Fibroblast of skin of right biceps (primary cell): ENCODE measurements around the gene CITED2.
"Not testable (repeated sequence)": the region's sequence is repeated elsewhere in the genome, so short reads cannot be mapped to it uniquely, and the experiment has no call there.

ENCODE experiments used
- DNase-seq: peaks from one replicate; pipeline ENCODE4 v3.0.0-alpha.2; 2013

Gene CITED2, protein sequence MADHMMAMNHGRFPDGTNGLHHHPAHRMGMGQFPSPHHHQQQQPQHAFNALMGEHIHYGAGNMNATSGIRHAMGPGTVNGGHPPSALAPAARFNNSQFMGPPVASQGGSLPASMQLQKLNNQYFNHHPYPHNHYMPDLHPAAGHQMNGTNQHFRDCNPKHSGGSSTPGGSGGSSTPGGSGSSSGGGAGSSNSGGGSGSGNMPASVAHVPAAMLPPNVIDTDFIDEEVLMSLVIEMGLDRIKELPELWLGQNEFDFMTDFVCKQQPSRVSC

DNA sequence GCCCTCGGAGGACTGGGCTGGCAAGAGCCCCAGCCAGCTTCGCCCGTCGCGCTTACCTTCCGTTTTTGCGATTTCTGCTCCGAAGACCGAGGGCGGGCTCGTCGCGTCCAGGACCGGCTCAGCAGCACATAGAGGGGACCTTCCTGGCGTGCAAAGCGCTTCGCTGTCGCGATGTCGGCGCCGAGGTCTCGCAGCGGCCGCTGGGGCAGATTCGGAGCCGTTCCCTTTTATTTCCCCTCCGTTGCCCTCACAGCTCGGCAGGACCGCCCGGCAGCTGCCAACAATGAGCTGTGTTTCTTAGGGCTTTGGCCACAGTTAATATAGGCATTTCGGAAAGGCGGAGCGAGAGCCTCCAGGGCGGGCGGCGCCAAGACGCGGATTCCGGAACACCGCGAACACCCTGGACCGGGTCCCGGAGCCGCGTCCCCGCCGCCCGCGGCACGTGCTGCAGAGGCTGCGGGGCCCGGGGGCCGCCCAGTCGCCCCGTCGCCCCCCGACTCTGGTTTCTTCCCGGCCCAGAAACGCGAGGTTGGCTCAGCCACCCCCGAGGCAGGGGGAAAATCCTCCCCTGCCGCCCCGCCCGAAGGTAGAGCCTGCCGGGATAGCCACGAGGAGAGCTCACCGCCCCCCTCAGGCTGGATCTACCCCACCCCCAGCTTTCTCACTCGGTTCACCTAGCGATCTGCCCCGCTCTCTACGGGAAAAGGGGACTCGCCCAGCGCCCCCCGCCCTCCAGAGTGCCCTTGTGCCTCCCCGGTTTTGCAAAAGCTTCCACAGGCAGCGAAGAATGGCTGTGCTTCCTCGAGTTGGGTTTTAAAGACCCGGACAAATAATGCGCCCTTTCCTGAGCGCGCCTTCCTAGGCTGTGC is at the start of gene CITED2:
Gene CITED2, minus strand, starts transcription at position 292 of the 869 bp plus-strand sequence. CDS start 704 bp downstream, outside the sequence.
- DNase-seq, result peak; percentile 98

DNA sequence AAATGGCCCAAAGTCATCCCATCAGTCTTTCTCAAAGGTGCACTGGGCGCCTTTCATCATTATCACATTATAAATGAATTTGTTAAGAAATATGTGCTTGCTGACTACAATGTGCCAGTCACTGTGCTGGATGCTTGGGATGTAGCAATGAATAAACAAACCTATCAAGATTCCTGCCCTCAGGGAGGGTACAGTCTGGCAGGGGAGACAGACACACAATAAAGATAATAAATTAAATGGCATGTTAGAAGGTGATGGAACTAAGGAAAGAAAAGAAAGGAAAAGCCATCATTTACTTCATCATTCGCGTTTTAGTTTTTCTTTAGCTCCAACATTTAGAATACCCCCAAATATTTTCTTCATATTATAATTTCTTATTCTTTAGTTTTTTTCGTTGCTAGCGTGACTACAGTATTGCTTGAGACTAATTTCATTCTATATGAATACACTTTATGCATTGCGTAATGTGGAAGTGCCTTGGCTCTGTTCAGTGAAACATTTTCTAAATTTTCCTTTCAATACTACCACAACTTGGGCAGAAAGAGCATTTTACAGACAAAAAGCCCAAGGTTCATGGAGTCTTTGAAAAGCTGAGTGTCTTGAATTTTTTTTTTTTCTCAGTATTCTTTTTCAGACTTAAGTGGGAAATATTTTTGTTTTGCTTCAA is 48.7 kb upstream of the CITED2 start:
- no peak for DNase-seq

DNA sequence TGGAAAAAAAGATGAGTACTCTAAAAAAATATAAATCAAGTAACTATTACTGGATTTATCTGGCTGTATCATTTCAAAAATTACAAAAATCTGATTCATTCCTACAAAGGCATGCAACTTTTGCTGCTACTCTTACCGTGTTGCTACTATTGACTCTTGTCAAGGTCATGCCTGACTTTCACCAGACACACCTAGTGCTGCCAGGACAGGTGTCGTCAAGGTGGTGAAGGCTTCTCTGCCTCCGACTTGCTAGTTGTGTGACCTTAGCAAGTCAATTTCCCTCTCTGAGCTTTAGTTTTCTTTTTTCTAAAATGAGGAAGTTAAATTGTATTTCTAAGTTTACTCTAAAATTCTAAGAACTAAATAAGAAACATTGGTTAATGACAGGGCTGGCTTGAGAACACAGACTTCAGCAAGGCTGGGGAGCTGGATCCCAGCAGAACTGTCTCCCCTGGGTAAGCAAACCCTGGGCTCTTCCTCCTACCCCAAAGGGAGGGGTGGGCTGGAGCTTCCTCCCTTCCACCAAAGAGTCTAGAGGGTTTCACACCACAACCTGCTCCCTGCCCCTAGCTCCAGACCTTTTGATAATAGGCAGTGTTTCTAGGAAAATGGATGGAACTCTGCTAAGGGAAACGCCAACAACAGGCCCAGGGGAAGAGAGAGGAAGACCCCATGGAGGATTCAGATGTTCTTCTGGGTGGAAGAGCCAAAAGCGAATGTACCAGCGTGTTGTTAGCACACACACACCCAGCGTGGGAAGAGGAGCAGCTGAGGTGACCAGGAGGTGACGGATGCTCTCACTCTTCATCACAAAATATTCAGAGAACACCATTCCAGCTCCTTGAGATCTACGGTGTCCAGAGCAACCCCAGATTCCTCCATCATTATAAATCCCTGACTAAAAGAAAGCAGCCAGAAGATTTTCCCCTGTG is 47.9 kb upstream of the CITED2 start:
- DNase-seq, result no peak

DNA sequence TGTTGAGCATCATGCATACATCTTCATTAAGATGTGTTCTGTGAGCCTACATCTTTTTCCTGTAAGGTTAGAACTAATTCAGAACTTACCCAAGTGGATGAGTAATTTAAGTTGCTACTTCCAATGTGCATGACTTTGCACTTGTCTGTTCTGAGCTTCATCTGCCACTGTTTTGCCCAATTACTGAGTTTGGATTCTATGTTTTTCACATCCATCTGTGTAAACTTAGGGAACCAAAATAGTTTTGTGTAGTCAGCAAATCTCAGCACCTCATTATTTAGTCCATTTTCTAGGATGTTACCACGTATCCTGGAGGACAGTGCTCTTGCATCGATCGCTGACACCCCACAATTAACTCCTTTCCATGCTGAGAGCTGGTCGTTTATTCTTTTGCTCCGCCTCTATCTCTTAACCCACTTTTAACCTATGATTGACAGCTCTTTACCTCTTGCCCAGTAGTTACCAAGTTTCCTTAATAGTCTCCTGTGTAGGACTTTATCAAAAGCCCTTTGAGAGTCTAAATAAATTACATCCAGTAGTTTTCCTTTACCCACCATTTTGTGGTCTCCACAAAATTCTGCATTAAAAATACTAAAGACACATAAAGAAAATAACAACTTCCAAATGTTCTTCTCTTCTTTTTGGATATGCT is 44.2 kb upstream of the CITED2 start:
- DNase-seq, result no peak

DNA sequence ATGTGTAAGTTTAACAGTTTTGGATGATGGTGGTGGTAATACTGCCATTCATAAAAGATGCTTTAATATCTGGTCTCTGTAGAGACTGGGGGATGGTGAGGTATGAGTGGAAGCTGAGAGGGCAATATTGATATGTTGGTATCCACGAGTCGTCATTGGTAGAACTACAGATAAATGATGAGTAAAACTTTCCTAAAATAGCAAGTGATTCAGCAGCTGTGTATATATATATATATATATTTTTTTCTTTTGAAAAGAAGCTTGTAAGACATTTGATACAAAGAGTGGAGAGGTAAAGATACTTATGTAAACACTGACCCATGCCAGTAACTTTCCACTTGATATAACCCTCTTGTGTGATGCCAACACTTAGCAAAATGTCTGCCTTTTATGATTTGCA is 41.7 kb upstream of the CITED2 start:
- DNase-seq, result peak; percentile 30

DNA sequence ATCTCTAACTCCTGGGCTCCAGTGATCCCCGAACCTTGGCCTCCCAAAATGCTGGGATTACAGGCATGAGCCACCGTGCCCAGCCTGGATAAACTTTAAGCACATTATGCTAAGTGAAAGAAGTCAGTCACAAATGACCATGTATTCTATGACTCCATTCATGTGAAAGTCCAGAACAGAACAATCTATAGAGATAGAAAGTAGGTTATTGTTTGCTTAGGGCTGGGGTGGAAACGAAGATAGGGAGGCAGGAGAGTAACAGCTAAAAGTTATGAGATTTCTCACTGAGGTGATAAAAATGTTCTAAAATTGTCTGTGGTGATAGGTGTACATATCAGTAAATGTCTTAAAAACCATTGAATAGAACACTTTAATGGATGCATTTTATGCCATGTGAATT is 40.9 kb upstream of the CITED2 start:
- no peak for DNase-seq

DNA sequence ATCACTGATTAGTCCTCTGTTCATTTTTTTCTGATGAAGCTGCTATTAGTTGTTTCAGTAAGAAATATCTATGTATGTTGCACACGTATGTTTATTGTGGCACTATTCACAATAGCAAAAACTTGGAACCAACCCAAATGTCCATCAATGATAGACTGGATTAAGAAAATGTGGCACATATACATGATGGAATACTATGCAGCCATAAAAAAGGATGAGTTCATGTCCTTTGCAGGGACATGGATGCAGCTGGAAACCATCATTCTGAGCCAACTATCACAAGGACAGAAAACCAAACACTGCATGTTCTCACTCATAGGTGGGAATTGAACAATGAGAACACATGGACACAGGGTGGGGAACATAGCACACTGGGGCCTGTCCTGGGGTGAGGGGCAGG is 37.7 kb upstream of the CITED2 start:
- DNase-seq, result not testable (repeated sequence)

DNA sequence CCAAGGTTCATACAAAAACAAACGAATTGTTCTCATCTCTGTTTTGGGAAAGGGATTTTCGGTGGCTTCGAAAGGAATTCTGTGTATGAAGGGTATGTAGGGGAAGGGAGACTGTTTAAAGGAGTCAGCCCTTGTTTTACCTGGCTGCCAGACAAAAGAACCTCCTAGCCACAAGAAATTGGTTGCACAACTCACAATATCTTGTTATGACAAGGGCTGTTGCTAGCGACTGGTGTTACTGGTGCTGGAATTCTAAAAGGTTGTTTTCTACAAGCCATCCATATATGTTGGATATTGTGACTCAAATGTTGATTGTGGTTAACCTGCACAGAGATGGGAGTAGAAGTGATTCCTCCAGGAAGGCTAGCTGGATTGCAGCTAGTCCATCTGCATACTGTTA is 34.6 kb upstream of the CITED2 start:
- peak; percentile 93 for DNase-seq

DNA sequence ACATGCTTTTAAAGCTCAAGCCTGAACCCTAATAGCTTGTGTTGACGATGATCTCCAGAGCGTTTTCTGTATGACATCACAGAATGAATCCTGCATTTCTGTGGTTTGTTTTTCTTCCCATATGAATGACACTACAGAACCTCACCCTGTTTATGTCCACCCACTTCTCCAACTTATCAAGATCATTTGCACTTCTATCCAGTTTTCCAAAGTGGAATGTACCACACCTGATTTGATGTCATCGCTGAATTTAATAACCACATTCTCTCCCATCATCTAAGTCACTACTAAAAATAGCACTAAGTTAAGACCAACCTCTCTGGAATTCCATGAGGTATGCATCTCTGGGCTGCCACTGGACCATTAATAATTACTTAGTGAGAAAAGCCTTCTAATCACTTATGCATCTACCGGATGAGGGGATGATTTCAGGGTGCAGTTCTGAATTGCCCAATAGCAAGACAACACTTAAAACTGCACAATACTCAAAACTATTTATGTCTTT is 33.3 kb upstream of the CITED2 start:
- DNase-seq, result peak; percentile 99

DNA sequence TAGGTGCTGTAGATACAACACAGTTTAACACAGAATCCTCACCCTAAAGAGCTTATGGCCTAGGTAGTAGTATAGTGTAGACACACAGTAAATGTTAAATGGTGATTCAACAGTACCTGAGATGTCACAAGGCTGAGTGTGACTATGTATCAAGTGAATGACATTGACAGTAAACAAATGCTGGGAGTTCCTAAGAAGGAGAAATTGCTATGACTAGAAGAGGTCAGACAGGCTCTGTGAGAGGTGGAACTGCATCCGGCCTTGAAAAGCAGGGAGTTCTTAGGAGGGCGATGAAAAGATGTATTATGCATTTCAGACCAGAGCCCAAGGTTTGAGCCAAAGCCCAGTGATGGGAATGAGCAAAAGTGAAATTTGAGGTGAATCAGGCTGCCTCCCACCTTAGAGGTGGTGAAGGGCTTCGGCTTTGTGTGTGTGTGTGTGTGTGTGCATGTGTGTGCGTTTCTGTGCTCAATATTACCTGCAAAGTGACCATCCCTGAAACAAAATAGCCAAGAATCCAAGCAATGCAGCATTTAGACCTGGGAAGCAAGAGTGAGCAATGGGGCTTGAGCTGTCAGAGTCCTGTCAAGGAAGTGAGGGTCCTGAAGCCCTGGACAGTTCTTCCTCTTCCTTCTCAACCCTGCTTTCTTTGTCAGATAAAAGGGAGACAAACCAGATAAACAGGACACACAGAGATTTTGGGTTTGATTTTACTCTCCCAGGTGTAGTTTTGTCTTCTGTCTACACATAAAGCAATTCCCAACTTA is 32.3 kb upstream of the CITED2 start:
- DNase-seq, result peak; percentile 19

DNA sequence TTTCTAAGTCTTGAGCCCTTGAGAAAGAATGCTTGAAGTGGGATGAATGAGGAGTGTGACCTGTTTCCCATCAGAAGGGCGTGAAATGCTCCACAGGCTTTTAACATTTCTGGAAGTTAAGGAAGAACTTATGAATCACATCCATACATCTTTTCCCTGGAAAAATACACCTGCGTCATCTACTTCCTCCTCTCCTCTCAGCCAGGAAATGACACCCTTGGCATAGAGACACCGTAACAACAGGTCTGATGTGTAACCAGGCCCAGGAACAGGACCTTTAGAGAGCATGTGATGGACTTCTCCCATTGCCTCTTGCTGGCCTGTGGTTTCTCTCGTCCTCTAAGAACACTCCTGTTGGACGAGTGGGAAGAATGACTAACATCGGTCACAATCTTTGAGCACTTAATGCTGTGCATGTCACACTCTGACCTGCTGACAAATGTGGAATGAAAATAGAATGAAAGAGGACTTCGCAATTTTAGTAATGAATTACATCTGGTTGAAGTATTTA is 28.5 kb upstream of the CITED2 start:
- DNase-seq, result peak; percentile 95

DNA sequence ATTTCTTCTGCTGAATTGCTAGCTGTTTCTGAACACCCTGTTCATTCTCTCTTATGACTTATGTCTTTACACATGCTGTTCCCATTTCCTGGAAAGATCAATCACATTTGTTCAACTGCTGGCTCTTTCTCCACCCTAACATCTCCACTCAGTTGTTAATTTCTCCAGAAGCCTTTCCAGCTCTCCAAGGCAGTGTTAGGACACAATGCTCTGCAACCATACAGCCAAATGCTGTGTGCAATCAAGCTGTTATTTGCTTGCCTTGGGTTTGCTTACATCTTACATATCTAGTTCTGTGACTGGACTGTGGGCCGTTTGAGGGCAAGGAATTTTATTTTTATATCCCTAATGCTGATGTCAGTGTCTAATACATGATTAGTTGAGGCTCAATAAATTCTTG is 24.2 kb upstream of the CITED2 start:
- peak; percentile 17 for DNase-seq

DNA sequence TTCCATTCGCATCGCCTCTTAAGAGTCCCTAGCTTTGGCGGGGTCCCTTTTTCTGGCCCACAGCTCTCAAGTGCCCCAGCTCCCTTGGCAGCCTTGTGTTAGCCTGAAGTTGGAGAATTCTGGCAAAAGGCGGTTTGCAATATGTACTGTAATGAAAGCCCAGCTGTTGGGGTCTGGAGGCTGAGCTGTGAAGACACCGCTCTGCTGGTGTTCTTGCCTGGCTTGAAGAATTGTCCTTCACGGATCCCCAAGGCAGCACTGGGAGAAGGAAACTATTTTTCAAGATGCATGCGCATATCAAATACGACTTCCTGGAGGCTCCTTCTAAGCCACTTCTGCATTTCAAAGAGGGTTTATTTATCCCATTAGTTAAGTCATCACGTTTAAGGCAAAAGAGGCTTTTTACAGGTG is 21.4 kb upstream of the CITED2 start:
- DNase-seq, result no peak

DNA sequence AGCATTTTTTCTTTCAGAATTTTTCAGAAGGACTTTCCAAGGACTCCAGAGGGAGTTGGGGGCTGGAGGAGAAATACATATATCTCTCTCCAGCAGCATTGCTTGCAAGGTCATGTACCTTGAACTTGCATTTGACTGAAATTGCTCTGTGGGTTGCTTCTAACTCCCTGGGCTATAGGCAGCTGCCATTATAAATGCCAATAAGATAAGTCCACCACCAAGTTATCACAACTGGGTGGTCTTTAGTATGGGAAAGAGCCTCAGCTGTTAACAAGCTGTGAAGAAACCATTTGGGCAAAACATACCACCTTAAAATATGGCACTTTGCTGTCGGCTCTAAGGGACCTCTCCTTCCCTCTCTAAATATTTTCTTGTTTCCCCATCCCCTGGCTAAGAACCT is 20.9 kb upstream of the CITED2 start:
- peak; percentile 17 for DNase-seq

DNA sequence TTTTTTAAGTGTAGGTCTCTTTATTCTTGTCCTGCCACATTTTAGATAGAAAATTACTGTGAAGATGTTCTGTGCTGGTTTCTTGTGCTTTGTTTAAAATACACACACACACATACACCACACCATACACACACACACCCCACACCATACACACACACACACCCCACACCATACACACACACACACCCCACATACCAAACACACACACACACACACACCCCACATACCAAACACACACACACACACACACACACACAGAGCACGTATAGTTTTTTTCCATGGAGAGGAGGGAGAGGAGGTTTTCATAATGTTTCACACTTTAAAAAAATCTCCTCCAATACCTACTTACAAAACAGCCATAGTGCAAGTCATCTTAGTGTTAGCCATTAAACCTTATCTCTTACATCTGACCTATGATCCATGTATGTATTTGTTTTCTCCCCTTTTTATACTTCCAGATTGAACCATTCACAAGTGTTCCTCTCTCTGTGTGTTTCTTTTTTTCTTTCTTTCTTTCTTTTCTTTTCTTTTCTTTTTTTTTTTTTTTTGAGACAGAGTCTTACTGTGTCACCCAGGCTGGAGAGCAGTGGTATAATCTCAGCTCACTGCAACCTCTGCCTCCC is 19.7 kb upstream of the CITED2 start:
- no peak for DNase-seq

DNA sequence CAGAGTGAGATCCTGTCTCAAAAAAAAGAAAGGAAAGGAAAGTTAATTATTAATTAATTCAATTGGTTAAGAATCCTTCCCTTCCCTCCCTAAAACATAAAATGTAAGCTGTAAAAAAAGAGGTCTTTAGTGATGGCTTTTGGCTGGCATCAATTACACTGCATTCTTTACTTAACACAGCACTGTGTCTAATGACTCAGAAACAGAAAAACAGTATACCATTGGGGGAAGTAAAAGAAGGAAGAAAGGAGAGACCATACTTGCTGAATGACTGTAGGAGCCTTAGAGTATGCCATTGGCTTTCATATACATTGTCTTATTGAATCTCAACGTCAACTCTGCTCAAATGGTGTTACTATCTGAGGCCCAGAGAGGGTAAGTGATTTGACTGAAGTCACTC is 18.3 kb upstream of the CITED2 start:
- DNase-seq, result peak; percentile 83

DNA sequence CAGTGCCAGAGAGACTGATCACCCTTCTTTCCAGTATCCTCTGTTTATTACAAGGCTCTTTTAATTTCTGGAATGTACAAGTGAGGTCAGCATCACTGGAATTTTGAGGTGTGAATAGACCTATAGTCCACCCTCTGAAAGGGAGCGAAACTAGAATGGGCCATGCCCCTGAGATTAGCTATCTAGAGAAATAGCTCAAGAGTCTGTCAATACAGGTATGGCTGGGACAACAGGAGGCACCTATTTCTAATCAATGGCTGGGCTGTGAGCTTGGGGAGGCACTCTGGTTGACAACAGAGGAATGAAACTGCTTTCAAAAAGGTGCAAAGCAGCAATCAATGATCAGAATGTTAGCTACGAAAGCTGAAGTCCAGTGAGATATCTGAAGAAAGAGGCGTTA is 17.3 kb upstream of the CITED2 start:
- DNase-seq, result no peak

DNA sequence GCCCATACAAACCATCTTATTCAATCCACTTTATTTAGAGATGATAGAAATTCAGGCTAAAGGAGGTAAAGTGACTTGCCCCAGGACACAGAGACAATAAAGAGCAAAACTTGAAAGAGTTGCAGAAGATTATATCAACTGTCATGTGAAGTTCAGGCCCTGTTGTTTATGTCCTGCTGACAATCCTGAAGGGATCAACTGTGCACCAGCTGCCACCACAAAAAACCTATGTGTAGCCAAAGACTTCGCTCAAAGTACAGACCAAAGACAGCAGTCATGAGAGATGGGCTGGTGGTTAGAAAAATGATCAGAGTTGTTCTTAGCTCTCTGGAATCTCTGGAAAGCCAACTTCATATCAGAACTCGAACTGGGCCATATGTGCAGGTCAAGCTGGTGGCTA is 16.0 kb upstream of the CITED2 start:
- no peak for DNase-seq

DNA sequence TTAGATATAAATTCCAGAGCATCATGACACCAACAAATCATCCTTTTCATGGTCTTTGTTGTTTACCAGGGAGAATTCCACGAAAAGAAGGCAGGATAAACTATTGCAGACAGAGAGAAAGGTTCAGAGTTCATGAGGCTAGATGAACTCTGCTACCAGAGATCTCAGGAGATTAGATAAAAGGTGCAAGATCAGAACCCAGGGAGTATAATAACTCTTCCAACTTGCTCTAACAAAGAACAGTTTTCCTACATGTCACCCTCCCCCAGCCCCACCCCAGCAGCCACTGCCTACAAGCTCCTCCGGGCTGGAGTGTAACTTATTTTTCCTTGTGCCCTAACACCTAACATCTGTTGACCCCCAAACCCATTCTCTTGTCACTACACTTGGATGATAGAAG is 13.9 kb upstream of the CITED2 start:
- DNase-seq, result no peak

DNA sequence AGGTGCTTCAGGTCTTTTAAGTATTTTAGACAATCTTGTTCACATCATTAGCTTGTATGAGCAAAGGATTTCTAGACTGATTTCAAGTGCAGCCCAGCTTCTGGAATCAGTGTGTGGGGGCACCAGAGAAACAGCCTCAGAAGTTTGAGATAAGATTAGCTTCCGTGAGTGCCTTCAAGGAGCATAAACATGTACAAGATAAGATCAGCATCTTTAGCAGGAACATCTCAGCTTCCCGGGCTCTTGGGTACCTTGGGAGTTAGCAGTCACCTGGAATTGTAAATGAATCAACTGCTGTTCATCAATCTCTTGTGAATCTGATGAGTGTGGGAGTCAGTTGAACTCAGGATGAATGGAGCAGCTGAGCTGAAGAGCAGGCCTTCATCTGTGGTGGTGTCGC is 12.0 kb upstream of the CITED2 start:
- DNase-seq, result no peak
